GM12865 (cell line): ENCODE results near the gene ARHGEF28.

Experiments used
- DNase-seq: peaks from one replicate; pipeline ENCODE4 v3.0.0; 2010; ENCODE audit warnings: low read depth
- H3K4me3 ChIP-seq: 2 replicates; pipeline ENCODE4 v1.5.1; 2011; ENCODE audit warnings: mild to moderate bottlenecking, low read depth, low read length, control low read depth
- TF ChIP-seq, protein P1 (sequence below): IDR thresholded peaks from 2 replicates; pipeline ENCODE4 v1.5.1; 2011; ENCODE audit warnings: low read length, control low read depth, low read depth, inconsistent platforms; ENCODE audit not compliant: insufficient read depth; ENCODE audit errors: missing control alignments

Gene ARHGEF28

DNA sequence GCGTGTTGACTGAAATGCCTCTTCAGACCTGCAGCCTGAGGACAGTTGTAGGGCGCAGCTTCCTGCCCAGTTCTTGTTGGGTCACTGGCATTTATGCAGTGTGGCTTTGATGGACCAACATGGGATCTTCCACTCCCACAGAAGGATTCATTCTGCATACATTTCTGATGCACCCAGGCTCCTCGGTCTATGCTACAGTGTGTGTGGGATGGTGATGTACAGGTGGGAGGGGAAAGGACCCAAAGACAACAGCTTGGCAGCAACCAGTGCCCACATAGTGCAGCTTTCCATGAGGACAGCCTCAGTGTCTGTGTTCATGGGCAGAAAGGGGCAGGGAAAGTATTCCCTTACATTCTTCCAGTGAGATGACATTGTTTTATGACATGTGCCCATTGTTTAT is 237.9 kb downstream of the ARHGEF28 start:
- TF ChIP-seq, protein P1, sequence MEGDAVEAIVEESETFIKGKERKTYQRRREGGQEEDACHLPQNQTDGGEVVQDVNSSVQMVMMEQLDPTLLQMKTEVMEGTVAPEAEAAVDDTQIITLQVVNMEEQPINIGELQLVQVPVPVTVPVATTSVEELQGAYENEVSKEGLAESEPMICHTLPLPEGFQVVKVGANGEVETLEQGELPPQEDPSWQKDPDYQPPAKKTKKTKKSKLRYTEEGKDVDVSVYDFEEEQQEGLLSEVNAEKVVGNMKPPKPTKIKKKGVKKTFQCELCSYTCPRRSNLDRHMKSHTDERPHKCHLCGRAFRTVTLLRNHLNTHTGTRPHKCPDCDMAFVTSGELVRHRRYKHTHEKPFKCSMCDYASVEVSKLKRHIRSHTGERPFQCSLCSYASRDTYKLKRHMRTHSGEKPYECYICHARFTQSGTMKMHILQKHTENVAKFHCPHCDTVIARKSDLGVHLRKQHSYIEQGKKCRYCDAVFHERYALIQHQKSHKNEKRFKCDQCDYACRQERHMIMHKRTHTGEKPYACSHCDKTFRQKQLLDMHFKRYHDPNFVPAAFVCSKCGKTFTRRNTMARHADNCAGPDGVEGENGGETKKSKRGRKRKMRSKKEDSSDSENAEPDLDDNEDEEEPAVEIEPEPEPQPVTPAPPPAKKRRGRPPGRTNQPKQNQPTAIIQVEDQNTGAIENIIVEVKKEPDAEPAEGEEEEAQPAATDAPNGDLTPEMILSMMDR: no peak

DNA sequence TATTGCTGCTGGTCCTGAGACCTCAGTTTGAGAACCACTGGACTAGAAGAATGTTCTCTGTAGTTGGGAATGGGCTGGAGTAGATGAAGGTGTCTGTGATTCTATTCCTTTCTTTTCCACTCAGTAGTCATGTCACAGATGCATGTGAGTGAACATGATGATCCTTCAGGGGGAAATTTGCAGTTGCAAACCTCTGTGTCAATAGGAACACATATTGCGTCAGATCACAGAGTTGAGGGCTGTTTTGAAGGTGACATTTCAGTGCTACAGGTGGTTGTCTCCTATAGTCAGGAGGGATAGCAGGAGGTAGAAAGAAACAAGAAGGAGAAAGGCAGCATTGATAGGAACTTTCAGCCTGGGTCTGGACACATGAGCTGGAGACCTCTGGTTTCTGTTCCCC is 239.3 kb downstream of the ARHGEF28 start:
- no peak overlapping the region for H3K4me3 ChIP-seq
- DNase-seq: no peak
- TF ChIP-seq, protein P1: no peak

More for the DNA sequence above, 237.9 kb downstream of the ARHGEF28 start:
- H3K4me3 ChIP-seq: no peak overlapping the region
- no peak for DNase-seq

DNA sequence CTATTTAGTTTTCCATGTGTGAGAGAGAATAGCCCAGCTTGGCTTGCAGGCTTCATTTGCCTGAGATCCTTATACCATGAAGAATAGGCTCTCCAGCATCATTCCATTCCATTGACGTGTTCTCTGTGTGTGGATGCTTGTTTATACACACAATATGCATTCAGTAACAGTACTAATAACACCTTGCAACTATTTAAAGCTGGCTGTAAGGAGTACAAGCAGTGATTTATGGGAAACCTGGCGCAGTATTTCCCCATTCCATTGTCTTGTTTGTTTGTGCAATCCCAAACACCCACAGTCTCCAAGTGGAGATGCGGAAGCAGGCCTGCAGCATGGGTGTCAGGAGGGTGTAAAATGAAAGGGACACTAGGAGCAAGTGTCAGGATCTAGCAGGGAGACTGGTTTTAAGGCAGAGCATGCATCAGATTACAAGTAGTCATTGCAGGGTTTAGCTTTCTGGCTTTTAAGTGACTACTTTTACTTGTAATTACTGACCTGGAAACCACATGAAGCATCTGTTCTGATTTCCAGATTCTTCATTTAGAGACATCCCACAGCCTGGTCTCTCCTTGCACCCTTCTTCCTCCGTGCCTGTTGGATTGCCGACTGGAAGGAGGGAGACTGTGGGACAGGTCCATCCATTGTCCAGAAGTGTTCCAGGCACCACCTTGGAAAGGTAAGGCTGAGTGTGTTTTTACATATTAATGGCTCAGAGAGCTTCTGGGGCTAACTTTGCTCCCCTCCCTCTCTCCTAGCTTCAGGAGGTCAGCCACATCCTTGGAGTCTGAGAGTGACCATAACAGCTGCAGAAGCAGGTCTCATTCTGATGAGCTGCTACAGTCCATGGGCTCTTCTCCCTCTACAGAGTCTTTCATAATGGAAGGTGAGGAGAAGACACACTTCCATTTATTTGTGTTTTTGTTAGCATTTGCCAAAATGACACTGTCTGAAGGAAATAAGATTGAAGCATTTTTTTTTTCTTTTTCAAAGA is 241.6 kb downstream of the ARHGEF28 start:
- TF ChIP-seq, protein P1: no peak
- DNase-seq: no peak
- no peak overlapping the region for H3K4me3 ChIP-seq

DNA sequence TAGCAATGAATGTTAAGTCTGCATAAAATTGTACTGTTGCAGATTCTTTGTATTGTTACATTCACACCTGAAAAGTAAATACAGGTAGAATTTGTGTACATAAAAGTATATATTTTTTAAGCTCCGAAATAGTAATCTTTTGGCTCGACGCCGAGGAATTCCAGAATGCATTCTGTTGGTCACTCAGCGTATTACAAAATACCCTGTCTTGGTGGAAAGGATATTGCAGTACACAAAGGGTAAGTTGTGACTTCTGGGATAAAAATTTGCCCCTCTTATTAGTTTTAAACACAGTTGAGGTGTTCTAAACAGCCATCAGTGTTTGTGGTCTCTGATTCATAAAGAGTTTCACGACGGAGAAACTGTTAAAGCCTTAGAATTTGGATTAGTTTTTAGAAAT is 257.6 kb downstream of the ARHGEF28 start:
- H3K4me3 ChIP-seq: no peak overlapping the region
- TF ChIP-seq, protein P1: no peak
- no peak for DNase-seq

DNA sequence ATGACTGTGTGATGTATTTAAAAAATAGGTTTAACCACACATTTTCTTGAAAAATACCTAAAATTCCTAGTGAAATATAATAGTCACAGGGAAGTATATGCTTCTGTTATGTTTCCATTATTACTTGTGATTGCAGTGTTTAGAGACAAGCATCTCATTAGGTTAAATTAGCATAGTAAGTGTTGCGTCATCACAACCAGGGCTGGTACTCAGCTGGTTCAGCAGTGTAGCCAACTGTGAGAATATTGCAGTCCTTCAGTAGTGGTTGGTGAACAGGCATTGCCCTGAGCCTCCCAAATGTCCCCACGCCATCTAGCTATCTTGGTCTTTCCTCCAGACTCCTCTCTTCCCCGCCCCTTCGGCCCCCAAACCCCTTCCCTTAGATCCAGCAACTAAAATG is 261.7 kb downstream of the ARHGEF28 start:
- TF ChIP-seq, protein P1: no peak
- DNase-seq: no peak
- no peak overlapping the region for H3K4me3 ChIP-seq

DNA sequence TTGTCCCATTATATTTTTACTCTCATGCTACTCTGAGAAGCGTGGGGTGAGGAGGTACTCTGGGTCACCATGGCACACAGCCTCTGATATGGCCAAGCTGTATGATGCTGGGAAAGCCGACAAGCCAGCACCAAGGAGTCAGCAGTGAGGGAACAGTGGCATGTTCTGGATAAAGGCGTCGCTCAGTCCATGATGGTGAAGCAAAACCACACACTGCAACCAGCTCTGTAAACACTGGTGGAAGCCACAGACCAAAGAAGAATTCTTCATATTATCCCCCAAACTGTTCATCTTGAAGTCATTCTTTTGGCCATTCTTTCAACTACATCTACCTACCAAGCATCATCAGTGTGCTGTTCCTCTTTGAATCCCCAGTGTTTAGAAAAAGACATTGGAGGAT is 264.6 kb downstream of the ARHGEF28 start:
- TF ChIP-seq, protein P1: no peak
- DNase-seq: no peak
- H3K4me3 ChIP-seq: no peak overlapping the region

DNA sequence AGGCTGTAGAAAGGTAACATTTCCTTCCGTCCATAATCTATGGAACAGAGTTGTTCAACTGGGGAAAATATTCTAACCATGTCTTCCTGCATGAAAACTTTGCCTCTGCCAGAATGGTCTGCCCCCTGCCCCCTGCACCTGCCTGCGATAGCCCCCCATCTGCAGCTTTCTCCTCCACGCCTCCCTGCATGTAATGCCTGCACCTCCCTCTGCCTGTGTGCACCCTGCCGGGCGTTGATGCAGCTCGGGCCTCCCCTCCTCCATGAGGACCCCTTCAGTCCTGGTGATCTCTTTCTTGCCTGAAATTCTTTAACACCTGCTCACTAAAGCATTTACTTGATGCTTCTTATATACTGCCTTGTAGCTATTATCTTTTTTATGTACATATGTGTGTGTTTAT is 266.2 kb downstream of the ARHGEF28 start:
- DNase-seq: no peak
- no peak overlapping the region for H3K4me3 ChIP-seq
- TF ChIP-seq, protein P1: no peak
